Body of pancreas (tissue), 4 donors: ENCODE data around the gene NMT2. TPM values are rescaled to one million over a fixed set of nuclear protein-coding genes. Genes with fewer than 3 reads are reported as not detected.
"Not testable (repeated sequence)": the region's sequence is repeated elsewhere in the genome, so short reads cannot be mapped to it uniquely, and the experiment has no call there.

Experiments
- ATAC-seq: fragments of 150-250 bp; one replicate; pipeline ENCODE4 v1.9.1; 2016
- DNase-seq, 4 donors: peaks; one replicate each; pipeline ENCODE4 v3.0.0-alpha.2; 2019
- H3K27ac ChIP-seq, 4 donors: fragments of 200-600 bp; sonication (generic); 1 replicate in 3 of 4; 2 replicates in 1 of 4; pipeline versions ENCODE4 v1.5.1 to v1.6.1; 2016 to 2019; ENCODE audit warnings: mild to moderate bottlenecking in 1 of 4, mixed read lengths in 1 of 4, moderate library complexity in 1 of 4
- H3K27me3 ChIP-seq, 2 donors: fragments of 200-600 bp; sonication (generic); one replicate each; pipeline ENCODE4 v1.6.0; 2016; ENCODE audit warnings: mild to moderate bottlenecking in 1 of 2
- H3K36me3 ChIP-seq, 2 donors: fragments of 200-600 bp; sonication (generic); replicated peaks in 1 of 2; 2 replicates each; pipeline ENCODE4 v1.5.1; 2016; ENCODE audit warnings: low read depth in 2 of 2; ENCODE audit not compliant: insufficient read depth in 1 of 2
- H3K4me1 ChIP-seq: fragments of 200-600 bp; sonication (generic); one replicate; pipeline ENCODE4 v1.6.0; 2016
- H3K4me3 ChIP-seq, 2 donors: fragments of 200-600 bp; sonication (generic); 1 replicate in 1 of 2; 2 replicates in 1 of 2; pipeline ENCODE4 v1.5.1; 2016 to 2019
- H3K9me3 ChIP-seq, 3 donors: fragments of 200-600 bp; sonication (generic); 1 replicate in 2 of 3; 2 replicates in 1 of 3; pipeline ENCODE4 v1.5.1; 2016
- POLR2A ChIP-seq, 3 donors: fragments of 450-650 bp; IDR thresholded peaks; one replicate each; pipeline ENCODE4 v1.6.1; 2016; ENCODE audit warnings: antibody characterized with exemption in 3 of 3, mild to moderate bottlenecking in 2 of 3
- WGBS, 2 donors: methylation state at CpG; one replicate each; pipeline ENCODE4 v1.1.5; 2017; 5-methylcytosine and 5-hydroxymethylcytosine counted together
- intact Hi-C: fragments of 100-400 bp; cut with DNase I; formaldehyde crosslinking; loops from one replicate; pipeline ENCODE4 v1.15.1; 2023
- total RNA-seq, 2 donors: library from RNA; depleted of rRNA; stranded (reverse); fragments of >200 nt; gene quantifications; one replicate each; pipeline ENCODE4 v1.1.0, GENCODE V29; 2016
- TF ChIP-seq, protein P1 (sequence below), 7 experiments: fragments of 450-650 bp in 4 of 7; fragments of 200-600 bp in 3 of 7; sonication (generic) in 3 of 7; IDR thresholded peaks; one replicate each; pipeline ENCODE4 v1.5.1; 2016 to 2019; ENCODE audit warnings: antibody characterized with exemption in 7 of 7

The NMT2 gene
- total RNA-seq, 2 donors from 2014 or later, result 9.9 to 16.9 TPM

DNA sequence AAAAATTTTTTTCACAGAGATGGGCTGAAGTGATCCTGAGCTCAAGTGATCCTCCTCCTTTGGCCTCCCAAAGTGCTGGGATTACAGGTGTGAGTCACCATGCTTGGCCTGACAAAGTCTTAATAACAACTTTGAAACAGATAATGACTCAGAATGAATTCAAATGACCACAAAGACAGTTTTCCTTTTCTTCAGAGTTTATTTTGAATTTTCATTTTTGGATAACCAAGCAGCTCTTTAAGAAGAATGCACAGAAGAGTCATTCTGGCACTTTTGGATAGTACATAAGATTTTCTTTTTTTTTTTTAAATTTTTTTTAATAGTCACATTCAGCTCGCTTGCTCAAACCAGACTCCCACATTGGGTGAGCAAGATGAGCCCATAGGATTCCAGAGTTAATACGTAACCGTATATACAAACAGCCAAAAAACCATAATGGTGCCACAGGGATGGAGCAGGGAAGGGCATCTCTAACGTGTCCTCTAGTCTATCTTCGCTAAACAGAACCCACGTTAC, 43.0 kb upstream of the NMT2 start:
- peaks cover 0 to 3% of the 10 kb centered on the region in 2 donors for H3K36me3 ChIP-seq
- no peak overlapping the region for H3K27ac ChIP-seq
- no peaks in the 10 kb centered on the region for H3K27me3 ChIP-seq
- DNase-seq (no peak), ATAC-seq (no peak)
- no peaks in the 10 kb centered on the region for H3K9me3 ChIP-seq
- 88% methylated on average over 6 of the region's 6 CpGs for WGBS, 2 donors
- intact Hi-C loops, result loop anchor here (5.0 kb wide), 1 partner anchor 161 kb away; the partner anchor contains the start of gene FAM171A1
- H3K4me1 ChIP-seq, result peaks cover 11% of the 10 kb centered on the region
- TF ChIP-seq, protein P1, sequence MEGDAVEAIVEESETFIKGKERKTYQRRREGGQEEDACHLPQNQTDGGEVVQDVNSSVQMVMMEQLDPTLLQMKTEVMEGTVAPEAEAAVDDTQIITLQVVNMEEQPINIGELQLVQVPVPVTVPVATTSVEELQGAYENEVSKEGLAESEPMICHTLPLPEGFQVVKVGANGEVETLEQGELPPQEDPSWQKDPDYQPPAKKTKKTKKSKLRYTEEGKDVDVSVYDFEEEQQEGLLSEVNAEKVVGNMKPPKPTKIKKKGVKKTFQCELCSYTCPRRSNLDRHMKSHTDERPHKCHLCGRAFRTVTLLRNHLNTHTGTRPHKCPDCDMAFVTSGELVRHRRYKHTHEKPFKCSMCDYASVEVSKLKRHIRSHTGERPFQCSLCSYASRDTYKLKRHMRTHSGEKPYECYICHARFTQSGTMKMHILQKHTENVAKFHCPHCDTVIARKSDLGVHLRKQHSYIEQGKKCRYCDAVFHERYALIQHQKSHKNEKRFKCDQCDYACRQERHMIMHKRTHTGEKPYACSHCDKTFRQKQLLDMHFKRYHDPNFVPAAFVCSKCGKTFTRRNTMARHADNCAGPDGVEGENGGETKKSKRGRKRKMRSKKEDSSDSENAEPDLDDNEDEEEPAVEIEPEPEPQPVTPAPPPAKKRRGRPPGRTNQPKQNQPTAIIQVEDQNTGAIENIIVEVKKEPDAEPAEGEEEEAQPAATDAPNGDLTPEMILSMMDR (IDR thresholded peaks at IDR 0.05), result no peak
- TF ChIP-seq POLR2A (IDR thresholded peaks at IDR 0.05), result no peak
- H3K4me3 ChIP-seq, result no peak overlapping the region

DNA sequence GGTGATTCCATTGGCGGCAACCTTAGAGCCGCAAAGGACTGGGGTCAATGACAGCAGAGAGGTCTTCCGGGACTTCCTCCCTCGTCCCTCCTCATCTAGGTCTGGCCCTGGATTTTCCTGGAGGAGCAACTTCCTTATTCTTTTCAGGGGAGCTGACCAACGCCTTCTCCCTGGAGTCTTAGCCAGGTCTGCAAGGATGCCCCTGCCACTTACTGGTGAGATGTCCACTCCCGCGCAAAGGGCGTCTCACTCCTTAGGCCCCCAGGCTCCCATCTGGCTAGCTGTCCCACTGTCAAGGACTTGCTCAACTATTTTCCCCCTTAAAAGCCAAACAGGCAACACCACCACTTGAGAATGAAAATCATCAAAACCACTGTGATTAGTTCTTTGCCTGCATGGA, 42.0 kb upstream of the NMT2 start:
- Histone ChIP-seq H3K27me3 (no peaks in the 10 kb centered on the region), H3K36me3 (peaks cover 0 to 3% of the 10 kb centered on the region in 2 donors), H3K27ac (no peak overlapping the region), H3K9me3 (no peaks in the 10 kb centered on the region), H3K4me3 (no peak overlapping the region), H3K4me1 (peaks cover 11% of the 10 kb centered on the region)
- ATAC-seq (no peak), DNase-seq (no peak)
- WGBS, 2 donors, result 88 to 94% methylated on average over 8 of the region's 8 CpGs
- TF ChIP-seq POLR2A (IDR thresholded peaks at IDR 0.05), result no peak
- TF ChIP-seq, protein P1 (IDR thresholded peaks at IDR 0.05), result no peak
- intact Hi-C loops, result loop anchor here (5.0 kb wide), 1 partner anchor 162 kb away; the partner anchor contains the start of gene FAM171A1

DNA sequence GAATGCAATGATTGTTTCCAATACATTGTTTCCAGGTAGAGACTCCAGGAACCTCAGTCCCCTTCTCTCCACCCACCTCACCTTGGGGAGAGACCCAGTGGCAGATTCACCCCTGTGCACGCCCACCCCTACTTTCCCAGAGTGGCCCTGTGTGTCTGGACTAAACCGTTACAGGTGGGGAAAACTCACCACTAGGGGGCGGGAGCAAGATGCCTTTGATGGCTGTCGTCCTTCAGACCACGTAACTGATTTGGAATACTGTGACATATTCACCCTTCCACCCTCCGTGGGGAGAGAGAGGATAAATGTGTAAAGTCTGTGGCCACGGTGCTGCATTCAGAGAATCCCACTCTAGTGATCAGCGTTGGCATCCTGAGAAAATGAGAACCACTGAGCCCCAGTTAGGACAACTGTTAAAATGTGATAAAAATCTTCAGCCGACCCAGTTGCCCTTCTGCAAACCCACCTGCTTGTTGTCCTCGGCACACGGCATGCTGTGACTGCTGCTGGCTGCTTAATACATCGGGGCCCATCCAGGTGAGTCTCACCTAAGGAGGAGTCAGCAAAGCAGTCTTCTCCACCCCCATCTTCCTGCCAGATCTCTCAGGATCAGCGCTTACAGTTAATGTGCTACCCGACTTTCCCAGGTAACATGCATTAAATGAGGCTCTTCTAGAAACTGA, 41.5 kb upstream of the NMT2 start:
- no peaks in the 10 kb centered on the region for H3K9me3 ChIP-seq
- H3K36me3 ChIP-seq, result peaks cover 0 to 3% of the 10 kb centered on the region in 2 donors
- ATAC-seq, result peak; percentile 88
- WGBS, 2 donors, result 21 to 25% methylated on average over 13 to 14 of the region's 14 CpGs
- no peak overlapping the region for H3K4me3 ChIP-seq
- no peak overlapping the region for H3K27ac ChIP-seq
- TF ChIP-seq, protein P1 (IDR thresholded peaks at IDR 0.05), result peak; percentile 75 to 92 (median 80)
- no peak for TF ChIP-seq POLR2A (IDR thresholded peaks at IDR 0.05)
- peak; percentile 86 to 92 (median 88) for DNase-seq
- H3K4me1 ChIP-seq, result peaks cover 11% of the 10 kb centered on the region
- intact Hi-C loops, result loop anchor here (5.0 kb wide), 1 partner anchor 162 kb away; the partner anchor contains the start of gene FAM171A1
- H3K27me3 ChIP-seq, result no peaks in the 10 kb centered on the region

DNA sequence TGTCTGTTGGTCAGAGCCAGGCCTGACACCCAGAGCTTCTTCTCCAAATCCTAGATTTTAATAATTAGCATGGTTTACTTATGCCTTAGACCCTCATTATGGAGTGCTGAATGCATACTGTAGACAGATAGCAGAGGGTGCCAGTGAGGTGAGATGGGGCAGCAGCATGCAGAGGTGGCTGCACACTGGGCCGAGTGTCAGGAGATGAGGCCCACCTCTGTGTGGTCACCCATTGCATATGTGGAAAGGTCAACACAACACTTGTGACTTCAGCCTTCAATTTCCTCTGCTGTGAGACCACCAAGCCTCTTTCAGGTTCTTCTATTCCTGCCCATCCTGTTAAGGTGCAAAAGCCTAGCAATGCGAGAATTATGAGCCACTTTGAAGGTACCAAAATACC, 39.7 kb upstream of the NMT2 start:
- no peaks in the 10 kb centered on the region for H3K36me3 ChIP-seq
- H3K9me3 ChIP-seq, result no peaks in the 10 kb centered on the region
- TF ChIP-seq, protein P1 (IDR thresholded peaks at IDR 0.05), result no peak
- TF ChIP-seq POLR2A (IDR thresholded peaks at IDR 0.05), result no peak
- DNase-seq (no peak), ATAC-seq (no peak)
- no peak overlapping the region for H3K27ac ChIP-seq
- intact Hi-C loops, result no loop called here
- 80 to 100% methylated on average over 2 of the region's 2 CpGs for WGBS, 2 donors
- H3K4me3 ChIP-seq, result no peak overlapping the region
- H3K4me1 ChIP-seq, result peaks cover 11% of the 10 kb centered on the region
- no peaks in the 10 kb centered on the region for H3K27me3 ChIP-seq

DNA sequence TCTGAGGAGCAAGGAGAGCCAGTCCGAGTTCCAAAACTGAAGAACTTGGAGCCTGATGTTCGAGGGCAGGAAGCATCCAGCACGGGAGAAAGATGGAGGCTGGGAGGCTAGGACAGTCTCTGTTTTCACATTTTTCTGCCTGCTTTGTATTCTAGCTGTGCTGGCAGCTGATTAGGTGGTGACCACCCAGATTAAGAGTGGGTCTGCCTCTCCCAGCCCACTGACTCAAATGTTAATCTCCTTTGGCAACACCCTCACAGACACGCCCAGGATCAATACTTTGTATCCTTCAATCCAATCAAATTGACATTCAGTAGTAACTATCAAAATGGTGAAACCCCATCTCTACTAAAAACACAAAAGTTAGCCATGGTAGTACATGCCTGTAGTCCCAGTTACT, 38.9 kb upstream of the NMT2 start:
- intact Hi-C loops, result not testable (repeated sequence)

More for the DNA sequence above, 38.9 kb upstream of the NMT2 start:
- not testable (repeated sequence) for H3K36me3 ChIP-seq, ATAC-seq, H3K27ac ChIP-seq, H3K9me3 ChIP-seq, H3K27me3 ChIP-seq, H3K4me3 ChIP-seq, DNase-seq
- 97 to 100% methylated on average over 4 of the region's 4 CpGs for WGBS, 2 donors
- peaks cover 11% of the 10 kb centered on the region for H3K4me1 ChIP-seq
